ENCODE results near the gene HID1.

HID1 gene

GRCh38 chr17:74950207-74950606, 22.4 kb downstream of the HID1 start:
- no peak for TF ChIP-seq TCF12 (IDR thresholded peaks at IDR 0.05; ENCODE audit: low read depth)
- no peak for TF ChIP-seq EGR1 (IDR thresholded peaks at IDR 0.05)
- no peak for TF ChIP-seq REST (IDR thresholded peaks at IDR 0.05; ENCODE audit: low read depth)
- TF ChIP-seq YY1 (IDR thresholded peaks at IDR 0.05; ENCODE audit: low read depth), result no peak
- no peak for TF ChIP-seq USF1 (IDR thresholded peaks at IDR 0.05)
- no peak for TF ChIP-seq EP300 (IDR thresholded peaks at IDR 0.05; ENCODE audit: borderline replicate concordance)
- TF ChIP-seq NFIC (IDR thresholded peaks at IDR 0.05), result no peak
- TF ChIP-seq RAD21 (IDR thresholded peaks at IDR 0.05; ENCODE audit: low read depth), result no peak
- TF ChIP-seq ZBTB7A (IDR thresholded peaks at IDR 0.05; ENCODE audit: low read depth), result no peak
- no peak for TF ChIP-seq CEBPB (IDR thresholded peaks at IDR 0.05)
- no peak for TF ChIP-seq CREB1 (IDR thresholded peaks at IDR 0.05; ENCODE audit: low read depth)
- TF ChIP-seq TEAD4 (IDR thresholded peaks at IDR 0.05), result no peak
- no peak for TF ChIP-seq FOXM1 (IDR thresholded peaks at IDR 0.05; ENCODE audit: borderline replicate concordance, low read depth)
- no peak for TF ChIP-seq MAX (IDR thresholded peaks at IDR 0.05)
- no peak for TF ChIP-seq TAF1 (IDR thresholded peaks at IDR 0.05; ENCODE audit: low read depth)

- TF ChIP-seq TAF1 (IDR thresholded peaks at IDR 0.05; ENCODE audit: low read depth) (no peak), NFIC (IDR thresholded peaks at IDR 0.05) (no peak), YY1 (IDR thresholded peaks at IDR 0.05; ENCODE audit: low read depth) (no peak), TEAD4 (IDR thresholded peaks at IDR 0.05) (no peak), MAX (IDR thresholded peaks at IDR 0.05) (no peak), ZBTB7A (IDR thresholded peaks at IDR 0.05; ENCODE audit: low read depth) (no peak), USF1 (IDR thresholded peaks at IDR 0.05) (no peak), CEBPB (IDR thresholded peaks at IDR 0.05) (no peak), FOXM1 (IDR thresholded peaks at IDR 0.05; ENCODE audit: borderline replicate concordance, low read depth) (no peak), EGR1 (IDR thresholded peaks at IDR 0.05) (no peak), REST (IDR thresholded peaks at IDR 0.05; ENCODE audit: low read depth) (no peak)
Measured at GRCh38 chr17:74949455-74950115, 23.0 kb downstream of the HID1 start.

- TF ChIP-seq RAD21 (IDR thresholded peaks at IDR 0.05; ENCODE audit: low read depth), result no peak
- TF ChIP-seq FOXM1 (IDR thresholded peaks at IDR 0.05; ENCODE audit: borderline replicate concordance, low read depth), result no peak
- no peak for TF ChIP-seq TCF12 (IDR thresholded peaks at IDR 0.05; ENCODE audit: low read depth)
- TF ChIP-seq CREB1 (IDR thresholded peaks at IDR 0.05; ENCODE audit: low read depth), result no peak
- TF ChIP-seq TAF1 (IDR thresholded peaks at IDR 0.05; ENCODE audit: low read depth), result no peak
- TF ChIP-seq REST (IDR thresholded peaks at IDR 0.05; ENCODE audit: low read depth), result no peak
Measured at GRCh38 chr17:74947041-74947754, 25.4 kb downstream of the HID1 start.

GRCh38 chr17:74946641-74947040, 25.9 kb downstream of the HID1 start:
- TF ChIP-seq USF1 (IDR thresholded peaks at IDR 0.05) (no peak), RAD21 (IDR thresholded peaks at IDR 0.05; ENCODE audit: low read depth) (no peak), TEAD4 (IDR thresholded peaks at IDR 0.05) (no peak), TCF12 (IDR thresholded peaks at IDR 0.05; ENCODE audit: low read depth) (no peak), CEBPB (IDR thresholded peaks at IDR 0.05) (no peak), EP300 (IDR thresholded peaks at IDR 0.05; ENCODE audit: borderline replicate concordance) (no peak)

Data from Ishikawa (cell line).